OCI-LY3 (cell line): ENCODE measurements around the gene BASP1.
"Not testable (repeated sequence)": the region's sequence is repeated elsewhere in the genome, so short reads cannot be mapped to it uniquely, and the experiment has no call there.

Experiments
- CTCF ChIP-seq: fragments of 200-600, 300-600 bp; sonication (generic); IDR thresholded peaks from 2 replicates; pipeline ENCODE4 v1.5.1; 2014; ENCODE audit warnings: antibody characterized with exemption, low read length, low read depth
- EZH2phosphoT487 ChIP-seq: fragments of 200-600 bp; shearing (Covaris generic); IDR thresholded peaks from 2 replicates; pipeline ENCODE4 v1.6.1; 2018; ENCODE audit warnings: antibody characterized with exemption, mixed run types, low read depth

- TF ChIP-seq CTCF, EZH2phosphoT487: not testable (repeated sequence)
Measured at GRCh38 chr5:17259012-17259411, 41.6 kb downstream of the BASP1 start.
